Astrocyte of the spinal cord (primary cell): ENCODE results near the gene TPST1.

ENCODE experiments used
- DNase-seq: peaks from one replicate; pipeline ENCODE4 v3.0.0; 2011; ENCODE audit warnings: low read depth, low spot score
- H3K4me3 ChIP-seq: 2 replicates; pipeline ENCODE4 v1.5.1; 2011; ENCODE audit warnings: low read depth, mild to moderate bottlenecking, low read length, moderate library complexity
- in situ Hi-C: cut with HindIII; loops from 2 replicates; pipeline ENCODE4 v1.10.0; 2017; ENCODE audit warnings: low sequenced_read_pairs
- TF ChIP-seq, protein P1 (sequence below): IDR thresholded peaks from 2 replicates; pipeline ENCODE4 v1.5.1; 2012; ENCODE audit warnings: low read depth, mild to moderate bottlenecking, low read length, inconsistent platforms

Gene TPST1

DNA sequence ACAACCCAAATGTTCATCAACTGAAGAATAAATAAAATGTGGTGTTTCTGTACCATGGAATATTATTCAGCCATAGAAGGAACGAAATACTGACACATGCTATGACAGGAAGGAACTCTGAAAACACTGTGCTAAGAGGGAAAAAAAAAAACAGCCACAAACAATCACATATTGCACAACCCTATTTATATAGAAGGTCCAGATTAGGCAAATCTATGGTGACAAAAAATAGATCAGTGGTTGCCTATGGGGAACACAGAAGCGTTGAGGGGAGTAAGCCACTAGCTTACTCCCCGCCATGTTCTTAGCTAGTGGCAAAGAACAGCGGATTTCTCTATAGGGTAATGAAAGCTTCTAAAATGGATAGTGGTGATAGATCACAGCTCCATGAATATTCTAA, 198.4 kb downstream of the TPST1 start:
- TF ChIP-seq, protein P1, sequence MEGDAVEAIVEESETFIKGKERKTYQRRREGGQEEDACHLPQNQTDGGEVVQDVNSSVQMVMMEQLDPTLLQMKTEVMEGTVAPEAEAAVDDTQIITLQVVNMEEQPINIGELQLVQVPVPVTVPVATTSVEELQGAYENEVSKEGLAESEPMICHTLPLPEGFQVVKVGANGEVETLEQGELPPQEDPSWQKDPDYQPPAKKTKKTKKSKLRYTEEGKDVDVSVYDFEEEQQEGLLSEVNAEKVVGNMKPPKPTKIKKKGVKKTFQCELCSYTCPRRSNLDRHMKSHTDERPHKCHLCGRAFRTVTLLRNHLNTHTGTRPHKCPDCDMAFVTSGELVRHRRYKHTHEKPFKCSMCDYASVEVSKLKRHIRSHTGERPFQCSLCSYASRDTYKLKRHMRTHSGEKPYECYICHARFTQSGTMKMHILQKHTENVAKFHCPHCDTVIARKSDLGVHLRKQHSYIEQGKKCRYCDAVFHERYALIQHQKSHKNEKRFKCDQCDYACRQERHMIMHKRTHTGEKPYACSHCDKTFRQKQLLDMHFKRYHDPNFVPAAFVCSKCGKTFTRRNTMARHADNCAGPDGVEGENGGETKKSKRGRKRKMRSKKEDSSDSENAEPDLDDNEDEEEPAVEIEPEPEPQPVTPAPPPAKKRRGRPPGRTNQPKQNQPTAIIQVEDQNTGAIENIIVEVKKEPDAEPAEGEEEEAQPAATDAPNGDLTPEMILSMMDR, result no peak
- DNase-seq, result no peak
- in situ Hi-C loops, result no loop called here
- H3K4me3 ChIP-seq, result no peak overlapping the region

DNA sequence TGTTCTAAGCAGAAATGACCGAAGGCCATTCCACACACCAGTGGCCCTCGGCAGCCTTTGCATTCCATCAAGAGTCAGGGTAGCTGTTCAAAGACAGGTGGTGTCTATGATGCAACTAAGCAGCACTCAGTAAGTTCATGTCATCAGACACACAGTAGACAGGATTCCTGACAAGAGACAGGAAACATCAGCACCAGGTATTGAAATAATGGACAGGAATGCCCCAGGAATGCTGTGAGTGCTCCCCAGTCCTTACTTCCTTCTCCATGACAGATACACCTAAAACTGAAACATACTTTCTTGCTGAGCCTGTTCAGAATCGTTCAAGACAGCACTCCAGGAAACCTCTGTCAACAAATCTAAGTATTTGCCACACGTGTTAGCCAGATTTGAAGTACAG, 204.4 kb downstream of the TPST1 start:
- no peak overlapping the region for H3K4me3 ChIP-seq
- DNase-seq, result no peak
- TF ChIP-seq, protein P1, result no peak
- in situ Hi-C loops, result no loop called here
